GM12891 (cell line): ENCODE measurements around the gene NLGN3.
A peak's percentile ranks its signal among the peaks of the same experiment; 100 is the strongest.

Experiments used
- DNase-seq: peaks from one replicate; pipeline ENCODE4 v3.0.0; 2011; ENCODE audit warnings: low spot score; ENCODE audit not compliant: insufficient read length
- FAIRE-seq: peaks from 2 replicates; lab custom pipeline; 2011; peaks lifted over from hg19 to GRCh38; lab: Jason Lieb, UNC
- PAX5 ChIP-seq: IDR thresholded peaks from 2 replicates; pipeline ENCODE4 v1.6.1; 2011; ENCODE audit warnings: low read length, moderate library complexity, mild to moderate bottlenecking; ENCODE audit not compliant: insufficient read depth, severe bottlenecking
- POLR2A ChIP-seq: IDR thresholded peaks from 2 replicates; pipeline ENCODE4 v1.6.1; 2011; ENCODE audit warnings: low read depth, low read length, control low read depth
- POLR2AphosphoS5 ChIP-seq: IDR thresholded peaks from 2 replicates; pipeline ENCODE4 v1.6.1; 2011; ENCODE audit warnings: low read depth, low read length, control low read depth
- POU2F2 ChIP-seq: IDR thresholded peaks from 2 replicates; pipeline ENCODE4 v1.6.1; 2011; ENCODE audit warnings: low read depth, mild to moderate bottlenecking, control low read depth, low read length, moderate library complexity
- SPI1 ChIP-seq: IDR thresholded peaks from 2 replicates; pipeline ENCODE4 v1.6.1; 2011; ENCODE audit warnings: low read depth, low read length, control low read depth
- TAF1 ChIP-seq: IDR thresholded peaks from 2 replicates; pipeline ENCODE4 v1.6.1; 2011; ENCODE audit warnings: low read depth, low read length, control low read depth

Gene NLGN3

GRCh38 chrX:71118032-71118984 lies 26.3 kb upstream of the NLGN3 start, which contains the start of gene MED12:
MED12 (plus strand) TSS chrX:71118596; CDS start chrX:71118755, 159 bp downstream.
- peak; percentile 68 for DNase-seq
- TF ChIP-seq SPI1 (no peak), POU2F2 (no peak), POLR2A (peak; percentile 81), PAX5 (no peak), POLR2AphosphoS5 (peak; percentile 79), TAF1 (0 out of 2 replicates have a peak, but pooled peaks have one; percentile 15)
- peak; percentile 95 for FAIRE-seq

- DNase-seq (no peak), FAIRE-seq (no peak)
- TF ChIP-seq PAX5 (no peak), POLR2AphosphoS5 (no peak), POU2F2 (no peak), SPI1 (no peak), POLR2A (no peak), TAF1 (no peak)
Measured at GRCh38 chrX:71118985-71119535, 25.6 kb upstream of the NLGN3 start.

GRCh38 chrX:71128166-71128833 lies 16.3 kb upstream of the NLGN3 start:
- FAIRE-seq: peak; percentile 72
- DNase-seq: no peak
- TF ChIP-seq TAF1 (no peak), PAX5 (no peak), POLR2A (no peak), SPI1 (no peak), POU2F2 (no peak), POLR2AphosphoS5 (no peak)

- no peak for DNase-seq
- FAIRE-seq: peak; percentile 84
- TF ChIP-seq POLR2A: no peak
- TF ChIP-seq POU2F2: no peak
- TF ChIP-seq PAX5: no peak
- TF ChIP-seq TAF1: no peak
- no peak for TF ChIP-seq POLR2AphosphoS5
- no peak for TF ChIP-seq SPI1
Measured at GRCh38 chrX:71128915-71129765, 15.5 kb upstream of the NLGN3 start.

GRCh38 chrX:71131510-71131909 lies 13.1 kb upstream of the NLGN3 start:
- DNase-seq (no peak), FAIRE-seq (no peak)
- TF ChIP-seq POLR2A: no peak
- TF ChIP-seq SPI1: no peak
- TF ChIP-seq PAX5: no peak
- no peak for TF ChIP-seq POLR2AphosphoS5
- no peak for TF ChIP-seq TAF1
- no peak for TF ChIP-seq POU2F2

GRCh38 chrX:71140440-71140839 lies 4.2 kb upstream of the NLGN3 start:
- TF ChIP-seq SPI1 (no peak), POU2F2 (no peak), TAF1 (no peak), POLR2A (no peak), POLR2AphosphoS5 (no peak), PAX5 (no peak)
- FAIRE-seq (no peak), DNase-seq (no peak)

GRCh38 chrX:71143508-71143907 lies 1.1 kb upstream of the NLGN3 start:
- no peak for DNase-seq
- no peak for TF ChIP-seq TAF1
- no peak for TF ChIP-seq POU2F2
- TF ChIP-seq POLR2A: no peak
- TF ChIP-seq SPI1: no peak
- TF ChIP-seq POLR2AphosphoS5: no peak
- no peak for TF ChIP-seq PAX5

GRCh38 chrX:71147496-71148277 lies 3.0 kb downstream of the NLGN3 start:
- DNase-seq (no peak), FAIRE-seq (peak; percentile 38)
- no peak for TF ChIP-seq SPI1
- TF ChIP-seq POU2F2: no peak
- TF ChIP-seq POLR2A: no peak
- TF ChIP-seq POLR2AphosphoS5: no peak
- TF ChIP-seq TAF1: no peak

More at GRCh38 chrX:71143508-71143907, 1.1 kb upstream of the NLGN3 start:
- no peak for FAIRE-seq
